GM19023 (cell line): Measurements from ENCODE around the gene MAP3K10.
"Not testable (repeated sequence)": the region's sequence is repeated elsewhere in the genome, so short reads cannot be mapped to it uniquely, and the experiment has no call there.

Source experiments
- ATAC-seq: cut with Tn5 transposase; IDR thresholded peaks from one replicate; pipeline ENCODE4 v1.9.1; 2021; ENCODE audit warnings: mild to moderate bottlenecking, moderate library complexity; ENCODE audit not compliant: unreplicated experiment

MAP3K10 gene

DNA sequence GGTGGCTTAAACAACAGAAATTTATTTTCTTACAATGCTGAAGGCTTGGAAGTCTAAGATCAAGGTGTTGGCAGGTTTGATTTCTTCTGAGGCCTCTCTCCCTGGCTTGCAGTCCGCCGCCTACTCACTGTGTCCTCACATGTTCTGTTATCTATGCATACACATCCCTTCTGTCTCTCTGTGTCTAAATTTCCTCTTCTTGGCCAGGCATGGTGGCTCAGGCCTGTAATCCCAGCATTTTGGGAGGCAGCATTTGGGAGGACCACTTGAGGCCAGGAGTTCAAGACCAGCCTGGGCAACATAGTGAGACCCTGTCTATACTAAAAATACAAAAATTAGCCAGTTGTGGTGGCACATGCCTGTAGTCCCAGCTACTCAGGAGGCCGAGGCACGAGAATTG is 19.9 kb upstream of the MAP3K10 start:
- ATAC-seq, result not testable (repeated sequence)

- no peak for ATAC-seq
Measured at GRCh38 chr19:40174092-40174491, 17.1 kb upstream of the MAP3K10 start.

DNA sequence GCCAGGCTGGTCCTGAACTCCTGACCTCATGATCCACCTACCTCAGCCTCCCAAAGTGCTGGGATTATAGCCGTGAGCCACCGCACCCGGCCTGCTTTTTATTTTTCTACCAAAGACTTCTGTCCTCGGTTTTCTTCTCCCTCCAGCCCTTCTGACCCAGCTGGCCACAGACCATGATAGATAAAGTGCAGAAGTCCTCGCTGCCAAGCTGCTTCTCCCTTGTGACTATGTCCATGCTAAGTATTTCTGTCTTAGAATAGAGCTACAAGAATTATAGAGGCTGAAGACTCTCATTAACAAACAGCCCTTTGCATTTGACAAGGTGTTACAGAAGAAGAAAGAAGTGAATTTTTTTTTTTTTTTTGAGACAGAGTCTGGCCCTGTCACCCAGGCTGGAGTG is 15.4 kb upstream of the MAP3K10 start:
- no peak for ATAC-seq

DNA sequence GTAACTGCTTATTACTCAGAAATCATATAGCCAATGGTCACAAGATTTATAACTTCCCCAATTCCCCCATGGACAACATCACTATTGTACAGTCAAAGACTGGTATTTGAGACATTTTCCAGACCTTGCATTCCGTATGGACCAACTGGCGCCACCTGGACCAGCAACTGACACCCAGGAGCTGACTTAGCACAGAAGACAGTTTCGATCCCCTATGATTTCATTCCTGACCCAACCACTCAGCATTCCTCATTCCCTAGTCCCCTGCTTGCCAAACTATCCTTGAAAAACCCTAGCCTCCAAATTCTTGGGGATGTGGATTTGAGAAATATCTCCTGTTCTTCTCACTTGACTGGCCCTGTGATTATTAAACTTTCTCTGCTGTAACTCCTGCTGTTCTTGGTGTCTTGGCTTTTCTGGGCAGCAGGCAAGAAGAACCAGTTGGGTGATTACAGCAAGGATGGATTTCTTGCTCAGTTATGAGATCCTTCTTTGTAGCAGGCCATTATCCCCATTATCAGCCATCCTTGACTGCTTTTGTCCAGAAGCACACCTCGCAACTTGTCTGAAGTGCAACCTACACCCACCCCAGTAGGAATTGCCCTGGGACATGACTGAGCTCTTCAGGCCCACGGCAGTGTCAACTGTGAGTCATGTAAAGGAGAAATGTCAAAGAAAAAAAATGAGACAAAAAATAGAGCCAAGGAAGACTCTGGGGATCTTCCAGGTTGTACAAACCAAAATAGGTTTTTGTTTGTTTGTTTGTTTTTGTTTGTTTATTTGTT is 13.7 kb upstream of the MAP3K10 start:
- ATAC-seq, result no peak

DNA sequence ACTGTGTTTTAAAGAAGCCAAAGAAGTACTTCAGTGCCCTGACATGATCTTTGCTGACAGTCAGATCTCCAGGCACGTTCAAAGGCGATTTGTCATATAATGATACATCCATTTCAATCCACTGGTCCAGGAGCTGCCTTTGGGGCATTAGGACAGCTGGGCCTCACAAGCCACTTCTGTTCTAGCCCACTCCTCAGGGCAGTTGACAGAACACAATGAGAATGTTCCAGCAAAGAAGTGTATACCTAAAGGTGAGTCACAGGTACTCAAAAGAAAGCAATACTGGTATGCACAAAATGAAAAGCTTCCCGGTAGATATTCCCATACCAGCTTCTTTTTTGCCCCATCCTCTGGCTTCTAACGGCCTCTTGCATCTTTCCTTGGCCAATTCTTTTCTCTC is 12.5 kb upstream of the MAP3K10 start:
- ATAC-seq, result no peak

GRCh38 chr19:40184273-40184672 is 7.0 kb upstream of the MAP3K10 start:
- no peak for ATAC-seq

- ATAC-seq, result no peak
Measured at GRCh38 chr19:40191836-40192646, 815 bp downstream of the MAP3K10 start.

DNA sequence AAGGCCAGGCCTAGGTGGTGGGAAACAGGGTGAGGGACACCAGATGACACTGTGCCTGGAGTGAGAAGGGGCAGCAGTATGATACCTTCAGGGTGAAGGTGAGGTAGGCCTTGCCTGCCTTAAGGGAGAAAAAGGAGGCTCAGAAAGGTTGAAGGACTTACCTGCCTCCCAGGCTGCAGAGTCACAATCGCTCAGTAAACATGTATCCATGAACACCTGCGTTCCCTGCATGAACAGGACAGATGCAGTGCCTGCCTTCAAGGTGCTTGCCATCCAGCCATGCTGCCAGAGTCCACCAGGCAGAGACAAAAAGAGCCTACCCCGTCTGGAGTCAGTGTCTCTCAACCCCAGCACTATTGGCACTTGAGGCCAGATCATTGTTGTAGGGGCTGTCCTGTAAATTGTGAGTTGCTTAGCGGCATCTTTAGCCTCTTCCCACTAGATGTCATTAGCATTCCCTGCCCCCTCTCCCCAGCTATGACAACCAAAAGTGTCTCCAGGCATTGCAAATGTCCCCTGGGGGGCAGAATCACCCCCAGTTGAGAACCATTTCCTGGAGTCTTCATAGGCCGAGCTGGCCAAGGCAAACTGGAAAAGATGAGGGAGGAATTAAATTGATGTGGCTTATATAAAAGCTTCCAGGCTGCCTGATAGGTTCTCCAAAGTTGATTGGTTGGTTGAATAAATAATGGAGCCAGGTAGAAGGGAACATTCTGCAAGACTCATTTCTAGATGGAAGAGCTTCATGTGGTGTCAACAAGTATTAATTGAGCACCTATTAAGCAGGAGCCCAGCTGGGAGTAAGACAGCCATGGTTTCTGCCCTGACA is 1.7 kb downstream of the MAP3K10 start:
- ATAC-seq, result no peak

DNA sequence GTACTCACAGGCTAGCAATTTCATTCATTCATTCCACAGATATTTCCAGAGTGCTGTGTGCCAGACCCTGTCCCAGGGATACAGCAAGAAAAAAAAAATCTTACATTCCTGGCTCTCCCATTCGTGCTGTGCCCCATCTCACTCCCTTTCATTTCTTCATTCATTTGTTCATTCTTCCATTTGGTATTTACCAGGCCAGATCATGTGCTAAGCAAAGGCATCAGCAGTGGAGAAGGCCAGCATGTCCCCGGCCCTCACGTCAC is 2.3 kb downstream of the MAP3K10 start:
- no peak for ATAC-seq

DNA sequence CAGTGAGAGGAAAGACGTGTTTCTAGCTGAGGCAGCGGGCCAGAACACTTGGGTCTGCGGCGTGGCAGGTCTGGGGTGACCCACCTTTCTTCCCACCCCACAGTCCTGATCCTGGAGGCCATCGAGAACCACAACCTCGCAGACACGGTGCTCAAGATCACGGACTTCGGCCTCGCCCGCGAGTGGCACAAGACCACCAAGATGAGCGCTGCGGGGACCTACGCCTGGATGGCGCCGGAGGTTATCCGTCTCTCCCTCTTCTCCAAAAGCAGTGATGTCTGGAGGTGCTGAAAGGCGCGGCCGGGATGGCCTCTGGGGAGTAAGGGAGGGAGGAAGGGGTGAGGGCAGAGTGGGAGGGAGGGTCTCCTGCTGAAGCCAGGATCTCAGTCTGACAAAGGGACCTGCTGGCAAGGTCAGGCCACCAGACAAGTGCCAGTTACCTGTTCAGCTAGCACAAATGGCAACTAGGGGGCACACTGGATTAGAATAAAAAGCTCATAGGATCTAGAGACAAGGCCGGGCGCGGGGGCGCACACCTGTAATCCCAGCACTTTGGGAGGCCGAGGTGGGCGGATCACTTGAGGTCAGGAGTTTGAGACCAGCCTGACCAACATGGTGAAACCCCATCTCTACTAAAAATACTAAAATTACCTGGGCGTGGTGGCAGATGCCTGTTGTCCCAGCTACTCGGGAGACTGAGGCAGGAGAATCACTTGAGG is 7.2 kb downstream of the MAP3K10 start:
- ATAC-seq, result no peak

DNA sequence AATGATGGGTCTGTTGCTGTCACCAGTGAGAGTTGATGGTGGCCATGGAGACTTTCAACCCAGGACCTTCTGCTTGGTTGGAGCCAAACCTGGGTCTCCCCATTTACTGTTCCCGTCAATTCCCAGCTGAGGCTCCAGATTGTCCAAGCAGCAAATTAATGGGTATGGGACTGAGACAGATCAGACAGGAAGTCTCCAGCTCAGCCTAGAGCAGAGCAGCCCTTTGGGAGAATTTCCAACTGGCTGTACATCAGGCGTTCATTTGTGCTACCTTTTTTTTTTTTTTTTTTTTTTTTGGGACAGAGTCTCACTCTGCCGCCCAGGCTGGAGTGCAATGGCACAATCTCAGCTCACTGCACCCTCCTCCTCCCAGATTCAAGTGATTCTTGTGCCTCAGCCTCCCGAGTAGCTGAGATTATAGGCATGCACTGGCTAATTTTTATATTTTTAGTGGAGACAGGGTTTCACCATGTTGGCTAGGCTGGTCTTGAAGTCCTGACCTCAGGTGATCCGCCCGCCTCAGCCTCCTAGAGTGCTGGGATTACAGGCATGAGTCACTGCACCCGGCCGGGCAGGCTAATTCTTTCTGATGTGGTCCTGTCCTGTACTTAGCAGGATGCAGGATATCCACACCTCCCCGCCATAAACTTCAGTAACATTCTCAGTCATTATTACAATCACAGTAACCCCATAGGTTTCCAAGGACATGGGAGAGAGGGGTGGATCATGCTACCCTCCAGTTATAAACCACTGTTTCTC is 9.3 kb downstream of the MAP3K10 start:
- no peak for ATAC-seq

GRCh38 chr19:40204381-40204780 is 13.2 kb downstream of the MAP3K10 start:
- ATAC-seq, result no peak

GRCh38 chr19:40205760-40206159 is 14.5 kb downstream of the MAP3K10 start:
- no peak for ATAC-seq

DNA sequence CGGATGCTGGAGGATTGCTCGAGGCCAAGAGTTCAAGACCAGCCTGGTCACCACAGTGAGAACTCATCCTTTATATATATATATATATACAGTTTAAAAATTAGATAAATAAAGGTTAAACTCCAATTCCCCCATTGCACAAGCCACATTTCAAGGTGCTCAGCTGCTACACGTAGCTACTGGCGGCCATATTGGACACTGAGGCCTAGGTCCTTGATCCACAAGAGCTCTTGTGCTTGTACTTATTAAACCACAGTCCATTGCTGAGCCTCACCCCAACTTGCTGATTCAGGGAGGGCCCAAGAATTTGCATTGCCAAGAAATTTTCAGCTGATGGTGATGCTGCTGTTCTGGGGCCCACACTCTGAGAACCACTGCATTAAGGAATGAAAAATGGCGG is 17.4 kb downstream of the MAP3K10 start:
- ATAC-seq, result no peak

- no peak for ATAC-seq
Measured at GRCh38 chr19:40210889-40211288, 19.7 kb downstream of the MAP3K10 start.

GRCh38 chr19:40213251-40213829 is 22.1 kb downstream of the MAP3K10 start:
- ATAC-seq, result no peak

DNA sequence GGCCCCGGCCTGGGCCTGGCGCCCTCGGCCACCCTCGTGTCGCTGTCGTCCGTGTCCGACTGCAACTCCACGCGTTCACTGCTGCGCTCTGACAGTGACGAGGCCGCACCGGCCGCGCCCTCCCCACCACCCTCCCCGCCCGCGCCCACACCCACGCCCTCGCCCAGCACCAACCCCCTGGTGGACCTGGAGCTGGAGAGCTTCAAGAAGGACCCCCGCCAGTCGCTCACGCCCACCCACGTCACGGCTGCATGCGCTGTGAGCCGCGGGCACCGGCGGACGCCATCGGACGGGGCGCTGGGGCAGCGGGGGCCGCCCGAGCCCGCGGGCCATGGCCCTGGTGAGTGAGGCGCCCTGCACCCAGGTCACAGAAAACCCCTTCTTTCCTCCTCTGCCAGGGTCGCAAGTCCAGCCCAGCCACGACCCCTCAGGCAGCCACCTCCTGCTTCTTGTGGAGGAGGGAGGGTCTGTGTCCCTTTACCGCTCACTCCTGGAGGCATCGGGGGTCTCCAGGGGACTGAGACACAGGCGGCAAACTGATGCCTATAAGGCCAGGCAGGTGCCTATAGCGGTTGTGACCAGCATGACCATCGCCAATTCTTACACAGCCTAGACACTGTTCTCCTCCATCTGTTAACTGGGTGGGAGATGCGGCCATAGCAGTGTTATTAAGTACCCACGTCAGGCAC is 22.8 kb downstream of the MAP3K10 start:
- no peak for ATAC-seq

GRCh38 chr19:40214936-40215335 is 23.7 kb downstream of the MAP3K10 start:
- ATAC-seq, result no peak

DNA sequence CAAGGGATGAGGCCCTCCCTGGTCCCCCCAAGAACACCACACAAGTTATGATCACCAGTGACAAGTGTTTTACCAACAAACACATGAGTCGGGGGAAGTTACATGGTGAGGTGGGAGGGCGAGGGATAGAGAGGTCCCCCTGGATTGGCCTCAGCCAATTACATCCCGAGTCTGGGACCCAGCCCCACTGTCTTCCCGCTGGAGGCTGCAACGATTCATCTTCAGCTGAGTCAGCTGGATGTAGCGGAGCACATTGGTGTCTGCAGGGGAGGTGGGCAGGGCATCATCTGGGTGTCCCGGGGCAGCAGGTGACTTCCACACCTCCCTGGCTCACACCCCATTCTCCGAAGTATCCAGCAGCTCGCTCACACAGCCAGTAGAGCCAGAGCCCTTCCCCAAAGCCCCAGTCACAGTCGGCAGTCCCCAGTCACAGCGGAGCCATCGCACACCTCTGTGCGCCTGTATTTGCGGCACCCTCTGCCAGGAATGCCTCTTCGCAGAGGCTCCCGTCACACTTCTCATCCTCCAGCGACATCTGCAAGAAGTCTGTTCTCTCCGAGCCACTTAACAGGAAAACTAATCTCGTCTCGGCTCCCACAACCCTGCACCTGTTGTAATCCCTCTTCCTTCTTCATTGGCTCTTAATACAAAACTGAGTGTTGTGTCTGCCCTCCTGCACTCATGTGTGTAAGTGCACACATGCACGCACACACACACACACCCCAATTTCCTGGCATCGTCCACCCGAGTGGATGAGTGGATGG is 25.0 kb downstream of the MAP3K10 start:
- no peak for ATAC-seq
